T-cell (primary cell): ENCODE data around the gene NWD2. TPM values are rescaled to one million over a fixed set of nuclear protein-coding genes. Genes with fewer than 3 reads are reported as not detected.
"Not testable (repeated sequence)": the region's sequence is repeated elsewhere in the genome, so short reads cannot be mapped to it uniquely, and the experiment has no call there.

Source experiments
- ATAC-seq, 4 experiments: fragments of 200-7000 bp in 3 of 4; fragments of 150-1000 bp in 1 of 4; cut with Tn5 transposase; replicated peaks in 1 of 4; 1 replicate in 3 of 4; 2 replicates in 1 of 4; pipeline ENCODE4 v1.10.0; 2021; ENCODE audit warnings: moderate library complexity in 3 of 4, mild to moderate bottlenecking in 2 of 4, moderate number of reproducible peaks in 1 of 4
- CTCF ChIA-PET, 2 donors: fragments of 300-600 bp; sonication (Branson Sonifier 250); formaldehyde crosslinking; loops; one replicate each; lab custom pipeline; 2022; ENCODE audit warnings: antibody characterized with exemption in 2 of 2; lab: Charles Lee
- POLR2A ChIA-PET, 2 donors: fragments of 300-600 bp; sonication (Branson Sonifier 250); formaldehyde crosslinking; loops; one replicate each; lab custom pipeline; 2022; ENCODE audit warnings: antibody characterized with exemption in 2 of 2; lab: Charles Lee
- DNase-seq, 35 experiments: peaks; one replicate each; pipeline versions ENCODE4 v3.0.0 to v3.0.0-alpha.2; 2013 to 2023
- H3K27ac ChIP-seq: one replicate; pipeline ENCODE4 v1.5.1; 2013; ENCODE audit warnings: low read length
- H3K27me3 ChIP-seq, 2 experiments: replicated peaks in 1 of 2; 1 replicate in 1 of 2; 2 replicates in 1 of 2; pipeline versions ENCODE4 v1.6.1 to v1.7.0; 2013; ENCODE audit warnings: low read length in 1 of 2, mixed read lengths in 1 of 2; ENCODE audit not compliant: control insufficient read depth in 2 of 2, insufficient read depth in 2 of 2; ENCODE audit errors: extremely low read depth in 1 of 2
- H3K36me3 ChIP-seq, 2 donors: 1 replicate in 1 of 2; 2 replicates in 1 of 2; pipeline versions ENCODE4 v1.6.1 to v1.7.0; 2013; ENCODE audit warnings: low read length in 1 of 2; ENCODE audit not compliant: control insufficient read depth in 2 of 2, insufficient read depth in 1 of 2; ENCODE audit errors: extremely low read depth in 1 of 2
- H3K4me1 ChIP-seq, 2 experiments: 1 replicate in 1 of 2; 2 replicates in 1 of 2; pipeline versions ENCODE4 v1.6.1 to v1.7.0; 2013; ENCODE audit warnings: low read length in 2 of 2, mixed read lengths in 1 of 2; ENCODE audit not compliant: insufficient read depth in 2 of 2, control insufficient read depth in 1 of 2; ENCODE audit errors: extremely low read depth in 1 of 2
- H3K4me3 ChIP-seq, 2 donors: 1 replicate in 1 of 2; 2 replicates in 1 of 2; pipeline versions ENCODE4 v1.5.1 to v1.7.0; 2013; ENCODE audit warnings: mild to moderate bottlenecking in 2 of 2, low read length in 1 of 2, moderate library complexity in 1 of 2; ENCODE audit not compliant: control insufficient read depth in 1 of 2; ENCODE audit errors: extremely low read depth in 1 of 2
- H3K9me3 ChIP-seq: 2 replicates; pipeline ENCODE4 v1.7.0; 2013
- H3K27ac Mint-ChIP-seq, 2 donors: one replicate each; pipeline ENCODE4 v1.8.0; 2020 to 2021; ENCODE audit warnings: mild to moderate bottlenecking in 2 of 2, mixed read lengths in 2 of 2
- H3K27me3 Mint-ChIP-seq, 2 donors: one replicate each; pipeline ENCODE4 v1.8.0; 2021 to 2022; ENCODE audit warnings: mixed read lengths in 2 of 2
- H3K36me3 Mint-ChIP-seq: one replicate; pipeline ENCODE4 v1.8.0; 2021; ENCODE audit warnings: mixed read lengths
- H3K4me1 Mint-ChIP-seq, 3 donors: one replicate each; pipeline ENCODE4 v1.8.0; 2020 to 2022; ENCODE audit warnings: mixed read lengths in 3 of 3, mild to moderate bottlenecking in 1 of 3
- H3K4me3 Mint-ChIP-seq, 3 donors: one replicate each; pipeline ENCODE4 v1.8.0; 2020 to 2022; ENCODE audit warnings: mild to moderate bottlenecking in 3 of 3, mixed read lengths in 3 of 3, moderate library complexity in 3 of 3
- H3K9me3 Mint-ChIP-seq, 3 donors: one replicate each; pipeline ENCODE4 v1.8.0; 2020 to 2022; ENCODE audit warnings: mixed read lengths in 3 of 3
- WGBS: methylation state at CpG from one replicate; pipeline ENCODE4 v1.1.5; 2013; ENCODE audit warnings: missing lambda C conversion rate; ENCODE audit not compliant: insufficient coverage; 5-methylcytosine and 5-hydroxymethylcytosine counted together
- total RNA-seq, 35 experiments: library from RNA in 6 of 35; stranded (reverse) in 6 of 35; fragments of 120-200 nt in 1 of 35; gene quantifications; one replicate each; pipeline versions ENCODE4 v1.2.1 to v1.2.4 and lab custom pipeline; 2013 to 2026

NWD2 gene
- total RNA-seq, 5 donors from 2014 or later (not counting 1 experiment from before 2014, with no cell fraction given), result not detected

DNA sequence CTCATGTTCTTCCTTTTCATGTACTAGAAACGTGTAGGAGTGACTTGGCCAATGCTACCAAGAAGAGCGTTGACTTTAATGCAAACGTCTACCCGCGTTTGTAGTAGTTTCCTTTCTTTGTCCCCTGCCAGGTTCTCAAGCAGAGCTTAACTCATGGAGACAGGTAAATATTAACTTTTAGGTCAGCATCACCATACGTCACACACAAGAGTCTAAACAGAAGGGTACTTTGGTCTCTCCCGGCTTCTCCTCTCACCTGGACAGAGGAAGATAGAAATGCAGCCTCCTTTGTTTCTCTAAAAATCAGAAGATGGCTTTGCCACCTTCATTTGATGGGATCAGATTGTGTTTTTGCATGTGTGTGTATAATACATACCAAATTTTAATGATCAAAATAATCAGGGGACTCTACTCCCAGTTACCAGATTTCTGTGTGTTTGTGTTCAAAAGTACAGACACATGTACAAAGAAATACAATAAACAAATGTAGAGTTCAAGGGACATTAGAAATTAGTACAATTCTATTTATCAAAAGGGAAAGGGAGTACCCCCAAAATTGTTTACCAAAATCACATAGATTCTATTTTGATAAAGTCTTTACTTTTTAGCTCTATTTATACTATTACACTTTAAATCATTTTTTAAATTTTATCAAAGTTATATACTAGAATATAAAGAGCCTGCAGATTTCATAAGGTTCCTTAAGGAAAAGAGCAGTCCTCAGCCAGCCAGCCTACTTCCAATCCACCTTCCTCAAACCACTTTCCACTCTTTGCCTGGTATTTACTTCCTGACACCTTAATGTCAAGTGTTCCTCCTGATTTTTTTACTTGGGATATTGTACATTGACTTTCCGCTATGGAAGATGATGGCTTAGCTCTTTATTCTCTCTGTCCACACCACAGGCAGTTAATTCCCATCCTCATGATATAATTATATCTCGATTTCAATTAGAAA, 246.1 kb downstream of the NWD2 start:
- ATAC-seq (no peak), DNase-seq (no peak)
- H3K27ac ChIP-seq, result no peak overlapping the region
- no peaks in the 10 kb centered on the region for H3K36me3 ChIP-seq
- POLR2A ChIA-PET, result no interaction called here
- Mint-ChIP-seq H3K27me3 (peaks cover 3 to 12% of the 10 kb centered on the region in 2 donors), H3K27ac (no peak overlapping the region), H3K4me3 (no peak overlapping the region), H3K36me3 (no peaks in the 10 kb centered on the region), H3K9me3 (peaks cover 0 to 2% (median 0%) of the 10 kb centered on the region in 3 donors), H3K4me1 (no peaks in the 10 kb centered on the region)
- 60% methylated on average over 2 of the region's 9 CpGs for WGBS
- H3K4me3 ChIP-seq, result no peak overlapping the region
- CTCF ChIA-PET, result no interaction called here
- H3K4me1 ChIP-seq, result no peaks in the 10 kb centered on the region
- no peaks in the 10 kb centered on the region for H3K27me3 ChIP-seq
- H3K9me3 ChIP-seq, result no peaks in the 10 kb centered on the region

DNA sequence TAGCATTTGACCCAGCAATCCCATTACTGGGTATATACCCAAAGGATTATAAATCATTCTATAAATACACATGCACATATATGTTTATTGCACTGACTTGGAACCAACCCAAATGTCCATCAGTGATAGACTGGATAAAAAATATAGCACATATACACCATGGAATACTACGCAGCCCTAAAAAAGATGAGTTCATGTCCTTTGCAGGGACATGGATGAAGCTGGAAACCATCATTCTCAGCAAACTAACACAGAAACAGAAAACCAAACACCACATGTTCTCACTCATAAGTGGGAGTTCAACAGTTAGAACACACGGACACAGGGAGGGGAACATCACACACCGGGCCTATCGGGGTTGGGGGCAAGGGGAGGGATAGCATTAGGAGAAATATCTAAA, 250.8 kb downstream of the NWD2 start:
- peaks cover 2 to 24% (median 4%) of the 10 kb centered on the region in 3 donors for H3K9me3 Mint-ChIP-seq
- H3K4me1 ChIP-seq, H3K4me3 Mint-ChIP-seq, H3K4me3 ChIP-seq, H3K36me3 Mint-ChIP-seq, H3K9me3 ChIP-seq, H3K27ac Mint-ChIP-seq, ATAC-seq, H3K4me1 Mint-ChIP-seq, H3K27ac ChIP-seq, CTCF ChIA-PET, H3K27me3 ChIP-seq, H3K36me3 ChIP-seq, DNase-seq: not testable (repeated sequence)
- WGBS, result no CpG with 5 or more reads among the region's 4 CpGs
- POLR2A ChIA-PET, result interaction anchor here in 1 of 2 donors (0.8 kb wide), 1 partner anchor 10 kb away, joined by 3 read pairs; no protein-coding TSS in a partner anchor
- H3K27me3 Mint-ChIP-seq, result peaks cover 3 to 16% of the 10 kb centered on the region in 2 donors
